GM12878 (cell line): Measurements from ENCODE around the gene TSC2. TPM values are rescaled to one million over a fixed set of nuclear protein-coding genes. Genes with fewer than 3 reads are reported as not detected.

Experiments used
- ATF7 ChIP-seq: fragments of 450-650 bp; IDR thresholded peaks from 2 replicates; pipeline ENCODE4 v1.6.1; 2016; ENCODE audit warnings: low read depth, mild to moderate bottlenecking
- CHD1 ChIP-seq: IDR thresholded peaks from 2 replicates; pipeline ENCODE4 v1.6.1; 2012; ENCODE audit warnings: low read depth, low read length, improper control_type of control experiment
- CTCF ChIP-seq, 3 experiments: IDR thresholded peaks in 2 of 3; conservative IDR thresholded peaks in 1 of 3; 2 replicates each; pipeline ENCODE4 v1.5.1; 2011; ENCODE audit warnings: low read depth in 3 of 3, low read length in 3 of 3, mild to moderate bottlenecking in 3 of 3, control low read depth in 2 of 3, moderate library complexity in 2 of 3, inconsistent platforms in 1 of 3, mixed read lengths in 1 of 3; ENCODE audit not compliant: control insufficient read depth in 2 of 3, insufficient read depth in 1 of 3; ENCODE audit errors: extremely low read depth in 1 of 3
- IRF4 ChIP-seq: IDR thresholded peaks from 2 replicates; pipeline ENCODE4 v1.6.1; 2011; ENCODE audit warnings: low read depth, low read length
- MAX ChIP-seq: IDR thresholded peaks from 2 replicates; pipeline ENCODE4 v1.6.1; 2012; ENCODE audit warnings: low read depth, low read length, improper control_type of control experiment
- NRF1 ChIP-seq: conservative IDR thresholded peaks from 2 replicates; pipeline ENCODE4 v1.6.1; 2011; ENCODE audit warnings: mild to moderate bottlenecking, low read depth, low read length, improper control_type of control experiment
- PAX5 ChIP-seq: IDR thresholded peaks from 2 replicates; pipeline ENCODE4 v1.6.1; 2011; ENCODE audit warnings: low read depth, low read length, borderline replicate concordance
- RUNX3 ChIP-seq: IDR thresholded peaks from 2 replicates; pipeline ENCODE4 v1.6.1; 2012; ENCODE audit warnings: low read length, inconsistent platforms
- SIN3A ChIP-seq: IDR thresholded peaks from 2 replicates; pipeline ENCODE4 v1.6.1; 2012; ENCODE audit warnings: low read depth, low read length, improper control_type of control experiment
- SIX5 ChIP-seq: IDR thresholded peaks from 2 replicates; pipeline ENCODE4 v1.6.1; 2011; ENCODE audit warnings: mild to moderate bottlenecking, low read depth, low read length, moderate library complexity; ENCODE audit not compliant: severe bottlenecking
- SKIL ChIP-seq: fragments of 450-650 bp; IDR thresholded peaks from 2 replicates; pipeline ENCODE4 v1.6.1; 2017; ENCODE audit warnings: mild to moderate bottlenecking, low read depth, inconsistent platforms; ENCODE audit not compliant: poor library complexity, severe bottlenecking
- SP1 ChIP-seq: IDR thresholded peaks from one replicate; pipeline ENCODE4 v1.6.1; 2011; ENCODE audit warnings: low read depth, low read length
- USF2 ChIP-seq: IDR thresholded peaks from 2 replicates; pipeline ENCODE4 v1.6.1; 2011; ENCODE audit warnings: low read depth, low read length, improper control_type of control experiment, borderline replicate concordance
- WRNIP1 ChIP-seq: IDR thresholded peaks from 2 replicates; pipeline ENCODE4 v1.6.1; 2011; ENCODE audit warnings: low read depth, low read length, improper control_type of control experiment, borderline replicate concordance
- ZBTB33 ChIP-seq: fragments of 450-650 bp; IDR thresholded peaks from 2 replicates; pipeline ENCODE4 v1.6.1; 2017; ENCODE audit warnings: mild to moderate bottlenecking
- polyA plus RNA-seq, 11 experiments: library from polyadenylated mRNA; depleted of rRNA in 4 of 11; unstranded in 6 of 11; stranded (reverse) in 5 of 11; fragments of >200 nt; fragmentation: Nextera tagmentation in 4 of 11; fragmentation: Illumina TruSeq in 1 of 11; extraction: Ambion mirVana in 4 of 11; extraction: Trizol in 1 of 11; gene quantifications; 1 replicate in 1 of 11; 2 replicates in 10 of 11; pipeline versions ENCODE4 v1.2.1 to v1.2.3, GENCODE V29; 2011 to 2016; ENCODE audit warnings: inconsistent platforms in 2 of 11, missing spikeins in 2 of 11, low read depth in 1 of 11
- total RNA-seq, 4 experiments: library from RNA; depleted of rRNA in 3 of 4; stranded (reverse); fragments of >200 nt in 3 of 4; fragmentation: Illumina TruSeq in 1 of 4; extraction: Trizol in 1 of 4; gene quantifications; 2 replicates each; pipeline versions ENCODE4 v1.2.1 to v1.2.3, GENCODE V29; 2013 to 2021
- TF ChIP-seq, protein P1 (sequence below): fragments of 450-650 bp; formaldehyde crosslinking; IDR thresholded peaks from 2 replicates; pipeline ENCODE4 v1.4.0; 2022; ENCODE audit warnings: mild to moderate bottlenecking, moderate library complexity
- TF ChIP-seq, protein P2 (sequence below): IDR thresholded peaks from 2 replicates; pipeline ENCODE4 v1.6.1; 2011; ENCODE audit warnings: low read depth, mild to moderate bottlenecking, low read length, moderate library complexity, borderline replicate concordance; ENCODE audit errors: extremely low read depth

Gene TSC2
- total and polyA plus RNA-seq, 10 of the 15 experiments (the other 5 are each of a cell fraction or from before 2014, with no cell fraction given): 1.6 to 77.0 (median 21.6) TPM

DNA sequence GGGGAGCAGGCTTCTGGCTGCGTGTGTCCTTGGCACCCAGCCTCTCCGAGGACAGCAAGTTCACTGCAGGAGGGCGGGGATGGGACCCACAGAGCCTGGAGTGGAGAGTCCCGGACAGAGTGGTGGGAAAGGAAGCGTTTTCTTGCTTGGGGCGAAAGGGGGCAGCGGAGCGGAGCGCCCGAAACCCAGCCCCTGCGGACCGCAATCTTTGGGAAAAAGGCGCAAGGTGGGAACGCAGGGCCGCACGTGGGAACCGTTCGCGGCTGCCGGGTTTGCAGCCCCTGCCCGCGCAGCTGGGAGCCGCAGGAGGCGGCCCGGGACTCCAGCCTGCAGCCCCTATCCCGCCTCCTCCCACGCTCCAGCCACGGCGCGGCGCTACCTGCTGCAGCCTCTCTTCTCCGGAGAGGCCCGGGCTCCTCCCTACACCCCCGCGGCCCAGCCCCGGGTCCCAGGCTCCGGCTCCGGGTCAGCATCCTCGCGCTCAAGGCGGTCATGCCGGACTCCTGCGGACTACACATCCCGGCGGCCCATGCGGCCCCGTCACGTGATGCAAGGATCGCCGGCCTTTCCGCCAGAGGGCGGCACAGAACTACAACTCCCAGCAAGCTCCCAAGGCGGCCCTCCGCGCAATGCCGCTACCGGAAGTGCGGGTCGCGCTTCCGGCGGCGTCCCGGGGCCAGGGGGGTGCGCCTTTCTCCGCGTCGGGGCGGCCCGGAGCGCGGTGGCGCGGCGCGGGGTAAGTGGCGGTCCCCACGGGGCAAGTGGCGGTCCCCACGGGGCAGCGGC is at the start of gene TSC2, which contains the start of gene NTHL1 (continued):
- TF ChIP-seq RUNX3: peak; percentile 25; the same call in 1 of the 2 replicates
- TF ChIP-seq MAX: peak; percentile 93
- TF ChIP-seq WRNIP1: no peak
- peak; percentile 94 for TF ChIP-seq SIN3A
- TF ChIP-seq PAX5: peak; percentile 51; the same call in 1 of the 2 replicates
- TF ChIP-seq SIX5: peak; percentile 99
- TF ChIP-seq NRF1: 0 out of 2 replicates have a peak, but pooled peaks have one; percentile 21
- peak in 2 of 3 experiments; percentile 22 to 29; a peak in 3 of 6 replicates for TF ChIP-seq CTCF (IDR thresholded peaks at IDR 0.05 in 2 of 3, conservative IDR thresholded peaks at IDR 0.05 in 1 of 3; ENCODE audit: control insufficient read depth in 2 of 3, extremely low read depth in 1 of 3, insufficient read depth in 1 of 3, low read depth in 3 of 3, low read length in 3 of 3)
- TF ChIP-seq, protein P1, sequence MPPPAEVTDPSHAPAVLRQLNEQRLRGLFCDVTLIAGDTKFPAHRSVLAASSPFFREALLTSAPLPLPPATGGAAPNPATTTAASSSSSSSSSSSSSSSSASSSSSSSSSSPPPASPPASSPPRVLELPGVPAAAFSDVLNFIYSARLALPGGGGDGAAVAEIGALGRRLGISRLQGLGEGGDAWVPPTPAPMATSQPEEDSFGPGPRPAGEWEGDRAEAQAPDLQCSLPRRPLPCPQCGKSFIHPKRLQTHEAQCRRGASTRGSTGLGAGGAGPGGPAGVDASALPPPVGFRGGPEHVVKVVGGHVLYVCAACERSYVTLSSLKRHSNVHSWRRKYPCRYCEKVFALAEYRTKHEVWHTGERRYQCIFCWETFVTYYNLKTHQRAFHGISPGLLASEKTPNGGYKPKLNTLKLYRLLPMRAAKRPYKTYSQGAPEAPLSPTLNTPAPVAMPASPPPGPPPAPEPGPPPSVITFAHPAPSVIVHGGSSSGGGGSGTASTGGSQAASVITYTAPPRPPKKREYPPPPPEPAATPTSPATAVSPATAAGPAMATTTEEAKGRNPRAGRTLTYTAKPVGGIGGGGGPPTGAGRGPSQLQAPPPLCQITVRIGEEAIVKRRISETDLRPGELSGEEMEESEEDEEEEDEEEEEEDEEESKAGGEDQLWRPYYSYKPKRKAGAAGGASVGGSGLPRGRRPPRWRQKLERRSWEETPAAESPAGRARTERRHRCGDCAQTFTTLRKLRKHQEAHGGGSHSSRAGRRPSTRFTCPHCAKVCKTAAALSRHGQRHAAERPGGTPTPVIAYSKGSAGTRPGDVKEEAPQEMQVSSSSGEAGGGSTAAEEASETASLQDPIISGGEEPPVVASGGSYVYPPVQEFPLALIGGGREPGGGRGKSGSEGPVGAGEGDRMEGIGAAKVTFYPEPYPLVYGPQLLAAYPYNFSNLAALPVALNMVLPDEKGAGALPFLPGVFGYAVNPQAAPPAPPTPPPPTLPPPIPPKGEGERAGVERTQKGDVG: 0 out of 2 replicates have a peak, but pooled peaks have one; percentile 44
- TF ChIP-seq USF2: peak; percentile 96
- no peak for TF ChIP-seq ATF7
- peak; percentile 33 for TF ChIP-seq SP1
- TF ChIP-seq, protein P2, sequence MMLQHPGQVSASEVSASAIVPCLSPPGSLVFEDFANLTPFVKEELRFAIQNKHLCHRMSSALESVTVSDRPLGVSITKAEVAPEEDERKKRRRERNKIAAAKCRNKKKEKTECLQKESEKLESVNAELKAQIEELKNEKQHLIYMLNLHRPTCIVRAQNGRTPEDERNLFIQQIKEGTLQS: peak; percentile 98
- no peak for TF ChIP-seq CHD1
- 0 out of 2 replicates have a peak, but pooled peaks have one; percentile 8 for TF ChIP-seq IRF4
- no peak for TF ChIP-seq SKIL
- no peak for TF ChIP-seq ZBTB33
